ENCODE measurements around the gene RAP1GAP. TPM values are rescaled to one million over a fixed set of nuclear protein-coding genes. Genes with fewer than 3 reads are reported as not detected.

The RAP1GAP gene
- total RNA-seq, 1 experiment from 2014 or later = 13.4 TPM

- no peak overlapping the region for H3K4me3 ChIP-seq (replicated peaks in 1 of 2; ENCODE audit: low read depth in 1 of 2, low read length in 2 of 2)
- ChIA-PET RAD21 (ENCODE audit: low non-redundant PET in 1 of 2, low total read pairs in 2 of 2, uncharacterized antibody in 2 of 2, unreplicated experiment in 2 of 2) (no interaction called here), POLR2A (no interaction called here), CTCF (no interaction called here)
- H3K4me2 ChIP-seq (ENCODE audit: low read length) = no peak overlapping the region
- intact Hi-C loops (cut with micrococcal nuclease) = no loop called here
- DNase-seq (ENCODE audit: low read depth, low spot score) = no peak
- no TSS peak for BruUV-seq (replicated peaks)
- no peaks in the 10 kb centered on the region for H4K20me1 ChIP-seq (ENCODE audit: insufficient read depth)
- no peaks in the 10 kb centered on the region for H3K4me1 ChIP-seq (ENCODE audit: control insufficient read depth in 1 of 2, insufficient read depth in 2 of 2, low read length in 2 of 2)
- no peak for ATAC-seq
- peaks cover 7 to 11% of the 10 kb centered on the region in 2 experiments; a peak in 3 of 4 replicates for H3K36me3 ChIP-seq (ENCODE audit: control insufficient read depth in 1 of 2, insufficient read depth in 2 of 2, low read length in 2 of 2)
- H3K9ac ChIP-seq (ENCODE audit: low read length) = no peak overlapping the region
- H3K27ac ChIP-seq (ENCODE audit: low read depth, low read length) = no peak overlapping the region
- no peaks in the 10 kb centered on the region; the same call in 1 of the 2 replicates for H3K79me2 ChIP-seq (ENCODE audit: insufficient read depth, low read length)
- H2AFZ ChIP-seq (ENCODE audit: low read depth, low read length, poor library complexity, severe bottlenecking) = no peak overlapping the region
- H3K9me3 ChIP-seq (ENCODE audit: control insufficient read depth in 1 of 2, insufficient read depth in 1 of 2, low read depth in 1 of 2, low read length in 2 of 2) = no peaks in the 10 kb centered on the region
- H3K27me3 ChIP-seq (ENCODE audit: insufficient read depth, low read length) = no peaks in the 10 kb centered on the region
- no peaks in the 10 kb centered on the region for H3K9me2 ChIP-seq (ENCODE audit: insufficient read depth)
- no peak for TF ChIP-seq ZBTB33 (IDR thresholded peaks at IDR 0.05; ENCODE audit: extremely low read depth, insufficient replicate concordance, low read length)
- no peak for TF ChIP-seq RAD21 (IDR thresholded peaks at IDR 0.05; ENCODE audit: low read depth)
- TF ChIP-seq ZNF274 (IDR thresholded peaks at IDR 0.05; ENCODE audit: low read depth, low read length) = no peak
- TF ChIP-seq POLR2A (IDR thresholded peaks at IDR 0.05; ENCODE audit: borderline replicate concordance, extremely low read depth, insufficient read depth, insufficient read length) = no peak
- TF ChIP-seq SRF (IDR thresholded peaks at IDR 0.05; ENCODE audit: low read depth) = no peak
- TF ChIP-seq REST (IDR thresholded peaks at IDR 0.05; ENCODE audit: low read depth) = no peak
- TF ChIP-seq ATF3 (IDR thresholded peaks at IDR 0.05) = no peak
- TF ChIP-seq EZH2phosphoT487 (IDR thresholded peaks at IDR 0.05; ENCODE audit: borderline replicate concordance) = no peak
- TF ChIP-seq POLR2AphosphoS5 (IDR thresholded peaks at IDR 0.05; ENCODE audit: low read depth, low read length) = no peak
- TF ChIP-seq JUND (IDR thresholded peaks at IDR 0.05) = no peak
- no peak for TF ChIP-seq CTCF (IDR thresholded peaks at IDR 0.05 in 2 of 3, conservative IDR thresholded peaks at IDR 0.05 in 1 of 3; ENCODE audit: borderline replicate concordance in 1 of 3, insufficient read depth in 1 of 3, low read depth in 2 of 3, low read length in 2 of 3)
- TF ChIP-seq SIN3A (IDR thresholded peaks at IDR 0.05; ENCODE audit: low read depth) = no peak
- TF ChIP-seq TCF7L2 (IDR thresholded peaks at IDR 0.05; ENCODE audit: borderline replicate concordance, extremely low read depth, insufficient read depth, insufficient read length) = no peak
- TF ChIP-seq EZH2 (IDR thresholded peaks at IDR 0.05) = no peak
- TF ChIP-seq CEBPB (IDR thresholded peaks at IDR 0.05; ENCODE audit: low read depth) = no peak
- no peak for TF ChIP-seq FOSL1 (IDR thresholded peaks at IDR 0.05; ENCODE audit: low read depth)
- no peak for TF ChIP-seq EGR1 (IDR thresholded peaks at IDR 0.05; ENCODE audit: low read depth)
Measured at GRCh38 chr1:21700094-21700493, 30.9 kb upstream of the RAP1GAP start.

All from HCT116 (cell line).